ENCODE data around the gene STS.

The STS gene, protein sequence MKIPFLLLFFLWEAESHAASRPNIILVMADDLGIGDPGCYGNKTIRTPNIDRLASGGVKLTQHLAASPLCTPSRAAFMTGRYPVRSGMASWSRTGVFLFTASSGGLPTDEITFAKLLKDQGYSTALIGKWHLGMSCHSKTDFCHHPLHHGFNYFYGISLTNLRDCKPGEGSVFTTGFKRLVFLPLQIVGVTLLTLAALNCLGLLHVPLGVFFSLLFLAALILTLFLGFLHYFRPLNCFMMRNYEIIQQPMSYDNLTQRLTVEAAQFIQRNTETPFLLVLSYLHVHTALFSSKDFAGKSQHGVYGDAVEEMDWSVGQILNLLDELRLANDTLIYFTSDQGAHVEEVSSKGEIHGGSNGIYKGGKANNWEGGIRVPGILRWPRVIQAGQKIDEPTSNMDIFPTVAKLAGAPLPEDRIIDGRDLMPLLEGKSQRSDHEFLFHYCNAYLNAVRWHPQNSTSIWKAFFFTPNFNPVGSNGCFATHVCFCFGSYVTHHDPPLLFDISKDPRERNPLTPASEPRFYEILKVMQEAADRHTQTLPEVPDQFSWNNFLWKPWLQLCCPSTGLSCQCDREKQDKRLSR

DNA sequence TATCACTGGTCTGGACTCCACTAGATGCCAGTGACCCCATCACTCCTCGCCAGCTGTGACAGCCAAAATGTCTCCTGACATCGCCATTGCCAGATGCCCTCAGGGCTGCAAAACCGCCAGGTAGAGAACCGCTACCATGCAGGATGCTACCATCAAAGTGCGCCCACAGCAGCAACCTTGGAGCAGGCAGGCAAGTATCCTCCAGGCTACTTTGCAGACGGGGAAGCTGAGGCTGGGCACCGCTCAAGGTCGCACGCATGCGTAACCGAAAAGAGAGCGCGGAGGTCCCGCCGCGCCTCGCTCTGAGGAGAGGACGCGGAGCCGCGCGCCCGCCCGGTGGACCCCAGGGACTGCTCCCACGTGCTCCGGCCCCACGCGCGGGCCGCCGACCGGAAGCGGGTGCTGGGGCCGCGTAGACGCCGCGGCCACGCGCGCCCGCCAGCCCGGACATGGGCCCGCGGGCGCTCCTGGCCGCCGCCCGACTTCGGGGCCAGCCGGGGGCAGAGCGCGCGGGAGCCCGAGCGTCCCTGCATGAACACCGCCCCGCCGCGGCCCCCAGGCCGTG, at the start of gene STS:
Gene STS (plus strand): TSS at position 300 of the 565 bp plus-strand sequence. CDS start 105,488 bp downstream, outside the sequence.
- DNase-seq = no peak

- no peak for DNase-seq
Observed at GRCh38 chrX:7100022-7100421, 47.5 kb upstream of the STS start.

GRCh38 chrX:7102119-7102518, 45.4 kb upstream of the STS start:
- DNase-seq = no peak

GRCh38 chrX:7106649-7107048, 40.9 kb upstream of the STS start:
- no peak for DNase-seq

GRCh38 chrX:7108030-7108429, 39.5 kb upstream of the STS start:
- DNase-seq = no peak

GRCh38 chrX:7109049-7109531, 38.4 kb upstream of the STS start:
- DNase-seq = no peak

GRCh38 chrX:7109838-7110793, 37.4 kb upstream of the STS start:
- no peak for DNase-seq

DNA sequence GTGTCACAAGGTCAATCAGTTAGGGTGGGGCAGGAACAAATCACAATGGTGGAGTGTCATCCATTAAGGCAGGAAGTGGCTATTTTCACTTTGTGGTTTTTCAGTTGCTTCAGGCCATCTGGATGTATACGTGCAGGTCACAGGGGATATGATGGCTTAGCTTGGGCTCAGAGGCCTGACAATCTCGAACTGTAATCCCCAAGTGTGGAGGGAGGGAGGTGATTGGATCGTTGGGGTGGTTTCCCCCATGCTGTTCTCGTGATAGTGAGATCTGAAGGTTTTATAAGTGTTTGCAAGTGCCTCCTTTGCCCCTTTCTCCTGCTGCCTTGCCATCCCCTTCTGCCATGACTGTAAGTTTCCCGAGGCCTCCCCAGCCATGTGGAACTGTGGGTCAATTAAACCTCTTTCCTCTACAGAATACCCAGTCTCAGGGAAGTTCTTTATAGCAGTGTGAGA, 36.7 kb upstream of the STS start:
- no peak for DNase-seq

DNA sequence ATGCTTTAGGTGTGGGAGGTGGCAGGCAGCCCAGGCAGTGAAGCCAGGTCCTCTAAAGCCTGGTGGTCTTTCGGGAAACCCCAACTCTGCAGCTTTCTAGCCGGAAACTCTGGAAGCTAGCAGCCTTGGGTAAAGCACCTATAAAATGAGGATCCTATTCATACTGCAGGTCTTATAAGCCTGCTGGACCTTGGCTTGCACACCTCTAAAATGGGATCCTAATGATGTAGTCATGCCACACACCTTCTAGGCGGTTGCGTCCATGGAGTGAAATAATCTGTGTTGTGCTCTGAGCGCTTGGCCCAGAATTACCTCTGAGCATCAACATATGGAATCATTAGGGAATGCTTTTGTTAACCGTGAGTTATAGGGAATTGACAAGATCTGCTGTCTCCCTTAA, 36.0 kb upstream of the STS start:
- DNase-seq = no peak

DNA sequence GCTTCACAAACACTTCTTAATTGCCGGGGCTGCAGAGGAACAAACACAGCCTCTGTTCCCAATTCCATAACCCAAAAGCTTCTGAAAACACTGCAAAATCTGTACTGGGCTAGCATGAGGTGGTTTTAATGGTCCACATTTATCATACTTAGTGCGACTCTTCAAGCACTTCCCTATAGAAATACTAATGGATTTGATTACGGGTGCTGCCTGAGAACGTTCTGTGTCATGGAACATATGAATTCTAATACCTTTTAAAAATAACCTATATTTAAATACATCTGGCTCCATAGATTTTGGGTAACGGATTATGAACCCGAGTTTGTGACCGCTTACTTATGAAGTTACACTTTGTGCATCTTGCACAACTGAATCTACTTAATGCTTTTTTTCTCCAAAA, 35.4 kb upstream of the STS start:
- DNase-seq = no peak

DNA sequence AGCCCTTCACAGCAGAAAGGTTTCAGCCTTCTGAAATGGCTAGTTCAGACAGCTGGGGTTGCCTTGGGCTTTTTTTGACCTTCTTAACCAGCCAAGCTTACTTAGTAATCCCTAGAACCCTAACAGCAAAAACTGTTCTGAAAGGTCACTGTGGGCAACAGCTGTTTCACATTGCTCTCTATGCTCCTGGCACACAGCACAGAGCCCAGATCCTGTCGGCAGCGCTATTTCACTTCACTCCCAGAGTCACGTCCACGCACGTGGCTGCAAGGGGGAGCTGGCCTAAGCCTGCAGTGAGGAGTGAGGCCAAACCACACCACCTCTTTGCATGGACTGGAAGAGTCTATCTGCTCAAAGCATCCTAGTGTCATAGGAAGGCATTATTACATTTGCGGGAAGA, 32.0 kb upstream of the STS start:
- no peak for DNase-seq

- no peak for DNase-seq
Observed at GRCh38 chrX:7116081-7116480, 31.4 kb upstream of the STS start.

- no peak for DNase-seq
Observed at GRCh38 chrX:7117587-7117986, 29.9 kb upstream of the STS start.

- no peak for DNase-seq
Observed at GRCh38 chrX:7119950-7120877, 27.3 kb upstream of the STS start.

DNA sequence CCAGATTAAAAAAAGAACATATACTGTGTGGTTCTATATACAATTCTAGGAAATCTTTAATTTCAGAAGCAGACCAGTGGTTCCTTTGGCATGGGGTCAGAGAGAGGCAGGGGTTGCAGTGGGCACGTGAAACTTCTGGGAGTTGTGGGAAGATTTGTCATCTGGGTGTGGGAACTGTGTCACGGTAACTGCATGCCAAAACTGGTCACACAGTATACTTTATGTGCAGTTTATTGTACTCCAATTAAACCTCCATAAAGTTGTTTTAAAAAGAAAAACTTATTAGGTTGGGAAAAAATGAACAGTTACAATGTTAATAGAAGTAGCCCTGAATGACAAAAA, 26.7 kb upstream of the STS start:
- no peak for DNase-seq

- no peak for DNase-seq
Observed at GRCh38 chrX:7127056-7127455, 20.5 kb upstream of the STS start.

GRCh38 chrX:7131621-7132020, 15.9 kb upstream of the STS start:
- DNase-seq = no peak

- DNase-seq = no peak
Observed at GRCh38 chrX:7132335-7133049, 15.0 kb upstream of the STS start.

DNA sequence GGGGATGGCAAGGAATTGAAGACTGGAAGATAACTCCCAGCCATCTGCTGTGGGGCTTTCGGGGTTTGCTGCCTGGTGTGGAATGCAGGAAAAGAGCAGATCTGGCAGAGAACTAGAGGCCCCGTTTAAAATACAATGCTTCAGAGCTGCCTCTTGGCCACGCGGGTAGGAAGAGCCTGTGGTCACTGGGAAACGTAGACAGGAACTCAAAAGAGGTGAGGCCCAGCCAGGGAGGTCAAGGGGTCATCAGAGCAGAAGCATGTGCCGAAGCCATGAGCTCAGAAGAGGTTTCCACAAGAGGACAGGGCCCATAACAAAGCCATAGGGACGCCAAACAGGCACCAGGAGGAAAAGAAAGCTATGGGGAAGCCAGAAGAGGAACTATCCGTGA, 14.5 kb upstream of the STS start:
- DNase-seq = no peak

- DNase-seq = no peak
Observed at GRCh38 chrX:7134981-7135380, 12.5 kb upstream of the STS start.

All from NCI-H2107 (cell line).